GM12864 (cell line): ENCODE results near the gene CTDSP2.

Source experiments
- DNase-seq: peaks from one replicate; pipeline ENCODE4 v3.0.0-alpha.2; 2011; ENCODE audit warnings: low read depth
- H3K4me3 ChIP-seq: 2 replicates; pipeline ENCODE4 v1.5.1; 2011; ENCODE audit warnings: mild to moderate bottlenecking, low read depth, low read length, control low read depth
- TF ChIP-seq, protein P1 (sequence below): IDR thresholded peaks from 2 replicates; pipeline ENCODE4 v1.5.1; 2011; ENCODE audit warnings: low read depth, mild to moderate bottlenecking, moderate library complexity, low read length, control low read depth, inconsistent platforms; ENCODE audit errors: missing control alignments

CTDSP2 gene

GRCh38 chr12:57782608-57783465 lies 63.7 kb downstream of the CTDSP2 start, which contains the start of gene TSFM:
Gene TSFM (plus strand): TSS chr12:57782787. CDS start chr12:57782802, 15 bp downstream.
- TF ChIP-seq, protein P1, sequence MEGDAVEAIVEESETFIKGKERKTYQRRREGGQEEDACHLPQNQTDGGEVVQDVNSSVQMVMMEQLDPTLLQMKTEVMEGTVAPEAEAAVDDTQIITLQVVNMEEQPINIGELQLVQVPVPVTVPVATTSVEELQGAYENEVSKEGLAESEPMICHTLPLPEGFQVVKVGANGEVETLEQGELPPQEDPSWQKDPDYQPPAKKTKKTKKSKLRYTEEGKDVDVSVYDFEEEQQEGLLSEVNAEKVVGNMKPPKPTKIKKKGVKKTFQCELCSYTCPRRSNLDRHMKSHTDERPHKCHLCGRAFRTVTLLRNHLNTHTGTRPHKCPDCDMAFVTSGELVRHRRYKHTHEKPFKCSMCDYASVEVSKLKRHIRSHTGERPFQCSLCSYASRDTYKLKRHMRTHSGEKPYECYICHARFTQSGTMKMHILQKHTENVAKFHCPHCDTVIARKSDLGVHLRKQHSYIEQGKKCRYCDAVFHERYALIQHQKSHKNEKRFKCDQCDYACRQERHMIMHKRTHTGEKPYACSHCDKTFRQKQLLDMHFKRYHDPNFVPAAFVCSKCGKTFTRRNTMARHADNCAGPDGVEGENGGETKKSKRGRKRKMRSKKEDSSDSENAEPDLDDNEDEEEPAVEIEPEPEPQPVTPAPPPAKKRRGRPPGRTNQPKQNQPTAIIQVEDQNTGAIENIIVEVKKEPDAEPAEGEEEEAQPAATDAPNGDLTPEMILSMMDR = peak; percentile 90
- peak within 1 kb of the TSS; percentile 97 for H3K4me3 ChIP-seq
- peak; percentile 87 for DNase-seq

DNA sequence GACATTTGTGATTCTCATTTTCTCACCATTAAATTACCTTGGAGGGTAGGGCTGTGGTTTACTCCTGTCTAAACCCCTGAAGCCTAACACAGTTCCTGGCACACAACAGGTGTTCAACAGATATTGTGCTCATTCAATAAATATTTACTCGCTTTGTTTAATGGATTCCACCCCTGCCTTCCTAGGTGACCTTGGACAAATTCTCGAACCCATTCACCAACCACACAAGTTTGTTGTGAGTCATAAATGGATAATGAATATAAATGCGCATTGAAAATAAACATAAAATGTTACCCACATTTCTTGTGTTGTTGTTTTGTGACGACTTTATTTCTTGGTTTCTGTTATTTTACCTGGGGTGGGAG lies 64.3 kb downstream of the CTDSP2 start:
- no peak for DNase-seq
- H3K4me3 ChIP-seq = no peak overlapping the region
- TF ChIP-seq, protein P1 = no peak

DNA sequence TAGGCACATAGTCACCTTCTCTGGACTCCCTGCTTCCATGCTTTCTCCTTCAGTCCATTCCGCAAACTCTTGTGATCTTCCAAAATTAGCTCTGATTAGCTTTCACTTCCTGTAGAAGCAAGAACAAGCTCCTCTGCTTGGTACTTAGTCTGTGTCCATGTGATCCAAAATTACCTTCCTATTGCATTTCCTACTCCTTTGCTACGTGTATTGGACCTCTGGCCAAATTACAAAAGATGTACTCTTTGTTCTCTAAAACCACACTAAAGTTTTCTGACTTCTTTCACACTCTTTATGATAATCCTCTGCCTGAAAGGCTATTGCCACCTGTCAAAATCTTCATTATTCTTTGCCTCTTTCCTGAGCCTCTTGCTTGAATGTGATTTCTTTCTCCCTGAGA lies 64.7 kb downstream of the CTDSP2 start:
- DNase-seq = no peak
- TF ChIP-seq, protein P1 = no peak
- H3K4me3 ChIP-seq = no peak overlapping the region

DNA sequence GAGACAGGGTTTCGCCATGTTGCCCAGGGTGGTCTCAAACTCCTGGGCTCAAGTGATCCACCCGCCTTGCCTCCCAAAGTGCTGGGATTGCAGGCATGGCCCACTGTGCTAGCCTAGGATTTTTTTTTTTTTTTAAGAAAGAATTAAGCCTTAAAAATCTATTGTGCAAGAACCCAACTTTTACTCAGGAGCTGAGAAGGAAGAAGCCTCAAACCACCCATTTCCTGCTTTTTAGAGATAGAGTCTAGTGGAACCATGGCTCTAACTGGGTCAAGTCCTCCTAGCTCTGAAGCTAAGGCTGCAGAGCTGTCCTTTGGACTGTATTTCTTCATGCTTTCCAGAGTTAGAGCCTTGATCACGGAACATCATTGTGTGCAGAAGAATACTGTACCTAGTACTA lies 65.3 kb downstream of the CTDSP2 start:
- no peak for DNase-seq
- no peak overlapping the region for H3K4me3 ChIP-seq
- TF ChIP-seq, protein P1 = no peak

GRCh38 chr12:57780284-57780897 lies 66.1 kb downstream of the CTDSP2 start:
- no peak overlapping the region for H3K4me3 ChIP-seq
- DNase-seq = no peak
- TF ChIP-seq, protein P1 = no peak

- DNase-seq = no peak
- TF ChIP-seq, protein P1 = no peak
Observed at GRCh38 chr12:57779736-57780135, 66.8 kb downstream of the CTDSP2 start.

More at GRCh38 chr12:57779736-57780135, 66.8 kb downstream of the CTDSP2 start:
- H3K4me3 ChIP-seq = no peak overlapping the region
